Adrenal gland (tissue), 5 donors: Measurements from ENCODE around the gene ZNF48.

Source experiments
- CTCF ChIP-seq, 6 experiments: fragments of 450-650 bp in 4 of 6; fragments of 200-600 bp in 2 of 6; sonication (generic) in 1 of 6; IDR thresholded peaks; 1 replicate in 5 of 6; 2 replicates in 1 of 6; pipeline versions ENCODE4 v1.5.1 to v1.8.0; 2016 to 2021; ENCODE audit warnings: antibody characterized with exemption in 6 of 6, mild to moderate bottlenecking in 2 of 6, moderate library complexity in 1 of 6
- POLR2A ChIP-seq, 2 donors: fragments of 450-650 bp; IDR thresholded peaks; one replicate each; pipeline ENCODE4 v1.6.1; 2017; ENCODE audit warnings: antibody characterized with exemption in 2 of 2, mild to moderate bottlenecking in 2 of 2, moderate library complexity in 1 of 2
- donor health status: DM: no; HTN: no; CAD: no.

- no peak for TF ChIP-seq CTCF (IDR thresholded peaks at IDR 0.05)
- no peak for TF ChIP-seq POLR2A (IDR thresholded peaks at IDR 0.05)
Measured at GRCh38 chr16:30372038-30372712, 23.0 kb upstream of the ZNF48 start.
